ENCODE measurements around the gene ACE. TPM values are rescaled to one million over a fixed set of nuclear protein-coding genes. Genes with fewer than 3 reads are reported as not detected.

The ACE gene
- polyA plus RNA-seq, 1 donor, result 15.5 TPM

GRCh38 chr17:63491413-63491812, 14.6 kb downstream of the ACE start:
- DNase-seq, result no peak

DNA sequence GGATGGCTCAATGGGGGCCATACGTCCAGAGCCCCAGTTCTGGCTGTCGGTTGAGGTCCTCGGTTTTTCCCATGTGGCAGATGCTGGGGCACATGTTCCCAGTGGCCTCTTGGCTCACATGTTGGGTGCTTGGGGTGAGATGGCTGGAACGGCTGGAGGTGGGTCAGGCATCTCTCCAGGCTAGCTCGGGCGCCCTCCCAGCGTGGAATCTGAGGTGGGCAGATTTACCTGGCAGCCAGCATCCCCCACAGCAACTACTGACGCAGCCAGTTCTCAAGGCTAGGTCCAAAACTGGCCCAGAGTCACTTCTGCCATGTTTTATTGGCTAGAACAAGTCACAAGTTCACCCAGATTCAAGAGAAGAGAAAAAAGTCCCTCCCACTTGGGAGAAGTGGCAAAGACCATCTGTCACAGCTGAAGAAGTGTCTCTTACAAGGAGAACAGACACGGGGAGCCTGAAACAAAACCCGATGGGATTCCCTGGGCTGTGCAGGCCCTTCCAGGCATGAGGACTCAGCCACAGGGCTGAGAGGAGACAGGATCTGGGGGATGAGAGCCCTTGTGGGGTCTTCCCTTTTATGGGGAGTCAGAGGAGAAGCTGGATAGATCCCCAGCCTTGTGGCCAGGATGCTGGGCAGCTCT, 15.2 kb downstream of the ACE start:
- peak; percentile 61 for DNase-seq

GRCh38 chr17:63492940-63493339, 16.1 kb downstream of the ACE start:
- DNase-seq, result no peak

- no peak for DNase-seq
Observed at GRCh38 chr17:63493411-63493810, 16.6 kb downstream of the ACE start.

GRCh38 chr17:63494300-63494928, 17.6 kb downstream of the ACE start:
- no peak for DNase-seq

DNA sequence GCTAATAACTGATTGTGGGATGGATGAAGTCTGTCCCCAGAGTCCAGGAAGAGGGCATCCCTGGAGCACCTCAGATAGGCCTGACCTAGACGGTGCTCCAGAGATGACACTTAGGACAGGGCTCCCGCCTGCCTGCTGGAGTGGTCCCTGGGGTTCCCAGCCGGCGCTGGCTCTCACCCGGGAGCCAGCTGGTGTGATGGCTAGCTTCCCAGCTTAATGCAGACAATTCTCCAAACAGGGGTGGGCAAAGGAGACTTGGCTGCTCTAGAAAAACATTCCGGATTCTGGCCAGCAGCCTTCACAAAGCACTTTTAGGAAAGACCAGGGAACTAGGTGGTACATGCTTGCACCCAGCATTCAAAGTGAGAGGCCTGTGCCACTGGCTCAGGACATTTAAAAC, 18.6 kb downstream of the ACE start:
- no peak for DNase-seq

GRCh38 chr17:63496177-63496576, 19.3 kb downstream of the ACE start:
- no peak for DNase-seq

GRCh38 chr17:63496663-63497400, 20.0 kb downstream of the ACE start:
- no peak for DNase-seq

DNA sequence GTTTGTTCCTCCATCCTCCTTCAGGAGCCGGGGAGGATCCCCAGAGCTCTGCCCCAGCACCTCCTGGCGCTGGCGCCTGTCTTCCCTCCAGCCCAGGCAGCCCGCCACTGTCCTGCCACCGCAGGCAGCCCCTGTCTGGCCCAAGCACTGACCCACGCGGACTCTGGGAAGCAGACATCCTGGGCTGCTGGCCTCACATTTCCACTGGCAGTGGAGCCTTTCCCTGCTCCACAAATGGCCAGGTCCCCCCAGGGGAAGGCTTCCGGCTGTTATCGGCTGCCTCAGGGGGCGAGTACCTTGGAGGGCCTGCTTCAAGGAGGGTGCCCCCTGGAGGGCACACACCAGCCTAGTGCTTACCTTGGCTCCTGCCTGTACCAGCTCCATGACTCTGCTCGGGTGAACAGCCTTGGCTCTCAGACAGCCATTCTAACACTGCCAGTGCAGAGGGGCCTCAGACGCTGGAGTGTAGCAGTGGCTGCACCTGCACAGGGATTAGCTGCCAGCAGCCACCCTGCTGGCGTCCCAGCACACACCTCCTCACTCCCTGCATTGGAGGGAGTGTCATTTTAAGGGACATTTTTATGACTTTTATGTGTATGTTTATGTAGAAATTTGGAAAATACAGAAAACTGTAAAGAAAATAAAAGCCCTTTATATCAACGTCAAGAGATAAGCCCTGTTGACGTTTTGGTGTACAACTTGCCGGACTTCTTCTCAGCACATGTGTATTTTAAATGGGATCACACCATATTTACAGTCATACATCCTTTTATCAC, 21.0 kb downstream of the ACE start:
- no peak for DNase-seq

DNA sequence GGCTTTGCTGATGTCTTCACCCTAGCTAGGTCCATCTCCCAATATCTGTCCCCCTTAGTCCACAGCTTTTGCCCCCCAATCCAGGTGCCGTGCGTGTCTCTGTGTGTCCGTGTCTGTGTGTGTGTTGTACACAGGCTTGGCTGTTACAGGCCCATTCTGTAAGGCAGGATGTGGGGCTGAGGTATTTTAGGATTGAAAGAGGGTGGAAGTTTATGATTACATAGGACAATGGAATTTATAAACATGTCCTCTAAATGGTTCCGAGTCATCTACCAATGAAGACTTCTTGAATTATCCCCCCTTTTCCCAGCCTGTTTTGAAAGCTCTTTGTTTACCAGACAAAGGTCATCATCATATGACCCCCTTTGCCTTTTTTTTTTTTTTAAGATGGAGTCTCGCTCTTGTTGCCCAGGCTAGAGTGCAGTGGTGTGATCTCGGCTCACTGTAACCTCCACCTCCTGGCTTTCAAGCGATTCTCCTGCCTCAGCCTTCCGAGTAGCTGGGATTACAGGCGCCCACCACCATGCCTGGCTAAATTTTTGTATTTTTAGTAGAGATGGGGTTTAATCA, 21.9 kb downstream of the ACE start:
- no peak for DNase-seq

DNA sequence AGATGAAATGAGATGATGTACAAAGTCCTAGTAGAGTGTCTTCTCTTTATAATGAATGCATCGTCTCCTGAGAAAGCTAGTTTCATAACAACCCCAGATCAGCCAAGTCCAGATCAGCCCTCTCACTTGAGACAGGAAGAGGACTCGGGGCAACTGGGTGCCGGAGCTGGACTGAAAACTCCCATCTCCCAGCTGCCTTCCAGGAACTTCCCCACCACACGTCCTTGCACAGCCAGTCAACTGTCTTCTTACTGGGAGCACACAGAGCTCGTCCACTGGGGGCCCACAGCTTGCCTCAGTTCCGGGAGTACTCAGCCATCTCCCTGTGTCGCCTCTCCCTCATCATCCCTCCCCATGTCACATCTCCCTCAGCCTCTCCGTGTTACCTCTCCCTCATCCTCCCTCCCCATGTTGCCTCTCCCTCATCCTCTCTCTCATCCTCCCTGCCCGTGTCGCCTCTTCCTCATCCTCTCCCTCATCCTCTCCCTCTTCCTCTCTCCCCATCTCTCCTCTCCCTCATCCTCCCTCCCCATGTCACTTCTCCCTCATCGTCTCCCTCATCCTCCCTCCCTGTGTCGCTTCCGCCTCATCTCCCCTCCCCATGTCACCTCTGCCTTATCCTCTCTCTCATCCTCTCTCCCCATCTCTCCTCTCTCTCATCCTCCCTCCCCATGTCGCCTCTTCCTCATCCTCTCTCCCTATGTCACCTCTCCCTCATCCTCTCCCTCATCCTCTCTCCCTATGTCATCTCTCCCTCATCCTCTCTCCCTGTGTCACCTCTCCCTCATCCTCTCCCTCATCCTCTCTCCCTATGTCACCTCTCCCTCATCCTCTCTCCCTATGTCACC, 23.9 kb downstream of the ACE start:
- DNase-seq, result no peak

GRCh38 chr17:63503341-63503705, 26.5 kb downstream of the ACE start:
- DNase-seq, result no peak

GRCh38 chr17:63504261-63504660, 27.4 kb downstream of the ACE start:
- DNase-seq, result no peak

- DNase-seq, result no peak
Observed at GRCh38 chr17:63505341-63505740, 28.5 kb downstream of the ACE start.

DNA sequence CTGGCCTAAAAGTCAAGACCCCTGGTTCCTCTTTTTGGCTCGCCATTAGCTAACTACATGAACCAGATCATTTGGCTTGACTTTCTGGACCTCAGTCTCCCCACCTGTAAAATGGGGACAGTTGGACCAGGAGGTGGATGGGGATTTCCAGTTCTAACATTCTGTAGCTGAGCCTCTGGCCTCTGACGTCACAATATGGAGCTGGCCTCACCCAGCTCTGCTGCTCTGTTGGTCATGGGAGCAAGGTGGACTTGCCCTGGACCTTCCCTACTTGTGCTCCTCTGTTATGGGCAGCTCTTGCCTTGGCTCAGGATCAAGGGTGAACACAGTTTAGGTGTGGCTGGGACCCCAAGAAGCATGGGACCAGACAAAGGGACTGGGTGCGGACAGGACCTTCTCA, 29.8 kb downstream of the ACE start:
- DNase-seq, result no peak

DNA sequence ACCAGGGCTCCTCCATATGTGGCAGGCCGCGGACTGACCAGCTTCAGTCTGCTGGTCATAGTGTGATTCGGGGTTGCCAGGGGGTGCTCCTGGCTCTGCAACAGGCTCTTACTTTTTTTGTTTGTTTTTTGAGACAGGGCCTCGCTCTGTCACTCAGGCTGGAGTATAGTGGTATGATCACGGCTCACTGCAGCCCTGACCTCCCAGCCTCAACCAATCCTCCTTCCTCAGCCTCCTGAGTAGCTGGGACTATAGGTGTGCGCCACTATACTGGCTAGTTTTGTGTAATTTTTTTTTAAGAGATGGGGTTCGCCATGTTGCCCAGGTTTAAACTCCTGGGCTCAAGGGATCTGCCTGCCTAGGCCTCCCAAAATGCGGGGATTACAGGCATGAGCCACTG, 34.5 kb downstream of the ACE start:
- no peak for DNase-seq

- DNase-seq, result no peak
Observed at GRCh38 chr17:63512388-63512787, 35.5 kb downstream of the ACE start.

GRCh38 chr17:63512896-63513644, 36.2 kb downstream of the ACE start:
- no peak for DNase-seq

DNA sequence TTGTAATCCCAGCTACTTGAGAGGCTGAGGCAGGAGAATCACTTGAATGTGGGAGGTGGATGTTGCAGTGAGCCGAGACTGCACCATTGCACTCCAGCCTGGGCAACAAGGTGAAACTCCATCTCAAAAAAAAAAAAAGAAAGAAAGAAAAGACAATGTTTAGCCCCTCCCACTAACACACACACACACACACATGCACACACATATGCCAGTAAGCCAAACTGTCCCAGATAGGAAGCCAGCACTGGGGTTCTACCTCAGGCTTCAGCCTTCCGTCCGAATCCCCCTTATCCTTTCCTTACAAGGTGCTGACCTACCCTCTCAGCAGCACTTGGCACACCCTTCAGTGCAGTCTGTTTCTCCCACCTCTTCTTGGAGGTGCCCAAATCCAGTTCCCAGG, 37.6 kb downstream of the ACE start:
- DNase-seq, result no peak

- DNase-seq, result no peak
Observed at GRCh38 chr17:63514974-63515373, 38.1 kb downstream of the ACE start.

- no peak for DNase-seq
Observed at GRCh38 chr17:63515426-63515825, 38.6 kb downstream of the ACE start.

All from left kidney (tissue), 2 donors.